OCI-LY3 (cell line): ENCODE measurements around the gene DNAJC18.

Source experiments
- CTCF ChIP-seq: fragments of 200-600, 300-600 bp; sonication (generic); IDR thresholded peaks from 2 replicates; pipeline ENCODE4 v1.5.1; 2014; ENCODE audit warnings: antibody characterized with exemption, low read length, low read depth
- EZH2phosphoT487 ChIP-seq: fragments of 200-600 bp; shearing (Covaris generic); IDR thresholded peaks from 2 replicates; pipeline ENCODE4 v1.6.1; 2018; ENCODE audit warnings: antibody characterized with exemption, mixed run types, low read depth

GRCh38 chr5:139473565-139473964, 34.2 kb upstream of the DNAJC18 start:
- TF ChIP-seq CTCF (no peak), EZH2phosphoT487 (no peak)
